ENCODE results near the gene COL6A1. TPM values are rescaled to one million over a fixed set of nuclear protein-coding genes. Genes with fewer than 3 reads are reported as not detected.

COL6A1 gene
- total RNA-seq, 6 experiments from 2014 or later: 350 to 415 (median 382) TPM

GRCh38 chr21:45983649-45983965, 2.0 kb downstream of the COL6A1 start:
- H3K36me3 Mint-ChIP-seq (ENCODE audit: low read depth): peaks cover 11% of the 10 kb centered on the region
- peaks cover 14% of the 10 kb centered on the region for H3K4me1 Mint-ChIP-seq (ENCODE audit: low read depth)
- no peaks in the 10 kb centered on the region; the same call in 1 of the 2 replicates for H3K27me3 Mint-ChIP-seq (ENCODE audit: insufficient read depth)
- peak overlapping the region; percentile 87 for H3K4me3 Mint-ChIP-seq
- no peak for DNase-seq
- H3K9me3 Mint-ChIP-seq: no peaks in the 10 kb centered on the region
- H3K27ac Mint-ChIP-seq: peak overlapping the region; percentile 61; the same call in 1 of the 2 replicates
- TF ChIP-seq CTCF (IDR thresholded peaks at IDR 0.05): no peak

GRCh38 chr21:45983981-45984551, 2.5 kb downstream of the COL6A1 start:
- Mint-ChIP-seq H3K9me3 (no peaks in the 10 kb centered on the region), H3K4me3 (no peak overlapping the region), H3K4me1 (ENCODE audit: low read depth) (peaks cover 12% of the 10 kb centered on the region), H3K27me3 (ENCODE audit: insufficient read depth) (no peaks in the 10 kb centered on the region; the same call in 1 of the 2 replicates), H3K36me3 (ENCODE audit: low read depth) (peaks cover 11% of the 10 kb centered on the region), H3K27ac (0 out of 2 replicates have a peak overlapping the region, but pooled peaks have one; percentile 64)
- no peak for TF ChIP-seq CTCF (IDR thresholded peaks at IDR 0.05)
- no peak for DNase-seq

- Mint-ChIP-seq H3K9me3 (no peaks in the 10 kb centered on the region), H3K27me3 (ENCODE audit: insufficient read depth) (no peaks in the 10 kb centered on the region), H3K4me3 (peak overlapping the region; percentile 24; the same call in 1 of the 2 replicates), H3K4me1 (ENCODE audit: low read depth) (peaks cover 12% of the 10 kb centered on the region), H3K36me3 (ENCODE audit: low read depth) (peaks cover 11% of the 10 kb centered on the region), H3K27ac (peak overlapping the region; percentile 64)
- no peak for TF ChIP-seq CTCF (IDR thresholded peaks at IDR 0.05)
- DNase-seq: no peak
Measured at GRCh38 chr21:45984584-45985095, 3.1 kb downstream of the COL6A1 start.

GRCh38 chr21:45985471-45986315, 4.1 kb downstream of the COL6A1 start:
- peaks cover 11% of the 10 kb centered on the region for H3K36me3 Mint-ChIP-seq (ENCODE audit: low read depth)
- no peak for DNase-seq
- H3K27ac Mint-ChIP-seq: peak overlapping the region; percentile 64
- H3K4me3 Mint-ChIP-seq: no peak overlapping the region
- peaks cover 12% of the 10 kb centered on the region for H3K4me1 Mint-ChIP-seq (ENCODE audit: low read depth)
- H3K27me3 Mint-ChIP-seq (ENCODE audit: insufficient read depth): no peaks in the 10 kb centered on the region
- H3K9me3 Mint-ChIP-seq: no peaks in the 10 kb centered on the region
- no peak for TF ChIP-seq CTCF (IDR thresholded peaks at IDR 0.05)

GRCh38 chr21:45986316-45987051, 4.9 kb downstream of the COL6A1 start:
- no peaks in the 10 kb centered on the region for H3K9me3 Mint-ChIP-seq

More at GRCh38 chr21:45986316-45987051, 4.9 kb downstream of the COL6A1 start:
- TF ChIP-seq CTCF (IDR thresholded peaks at IDR 0.05): no peak
- peaks cover 12% of the 10 kb centered on the region for H3K4me1 Mint-ChIP-seq (ENCODE audit: low read depth)
- no peak overlapping the region for H3K27ac Mint-ChIP-seq
- no peak overlapping the region for H3K4me3 Mint-ChIP-seq
- H3K27me3 Mint-ChIP-seq (ENCODE audit: insufficient read depth): no peaks in the 10 kb centered on the region
- DNase-seq: no peak
- peaks cover 11% of the 10 kb centered on the region for H3K36me3 Mint-ChIP-seq (ENCODE audit: low read depth)

Data from HFFc6 (cell line).